ENCODE data around the gene NFKBIE. TPM values are rescaled to one million over a fixed set of nuclear protein-coding genes. Genes with fewer than 3 reads are reported as not detected.

NFKBIE gene
- total and polyA plus RNA-seq, 2 of the 13 experiments (the other 11 are each of a cell fraction or from before 2014, with no cell fraction given), result 6.7 to 14.5 TPM

GRCh38 chr6:44219053-44219814 lies 46.1 kb downstream of the NFKBIE start (continued):
- TF ChIP-seq ATF7 (IDR thresholded peaks at IDR 0.05) (no peak), ATF7 (CRISPR knock-in tag; IDR thresholded peaks at IDR 0.05) (no peak), SMYD3 (CRISPR knock-in tag; IDR thresholded peaks at IDR 0.05) (no peak), PHF20 (CRISPR knock-in tag; IDR thresholded peaks at IDR 0.05) (no peak; the same call in 1 of the 2 replicates), ZBTB43 (CRISPR knock-in tag; conservative IDR thresholded peaks at IDR 0.05) (peak; percentile 49; the same call in 1 of the 2 replicates), CBX5 (CRISPR knock-in tag; IDR thresholded peaks at IDR 0.05; ENCODE audit: borderline replicate concordance) (no peak), ARHGAP35 (CRISPR knock-in tag; IDR thresholded peaks at IDR 0.05; ENCODE audit: borderline replicate concordance) (peak; percentile 92), ZBTB14 (CRISPR knock-in tag; IDR thresholded peaks at IDR 0.05) (no peak), ZNF780A (CRISPR knock-in tag; IDR thresholded peaks at IDR 0.05) (no peak), FLYWCH1 (CRISPR knock-in tag; IDR thresholded peaks at IDR 0.05) (no peak), NFE2 (CRISPR knock-in tag; IDR thresholded peaks at IDR 0.05) (no peak), ZBTB21 (CRISPR knock-in tag; IDR thresholded peaks at IDR 0.05) (no peak), ZNF784 (CRISPR knock-in tag; IDR thresholded peaks at IDR 0.05; ENCODE audit: borderline replicate concordance) (no peak; the same call in 1 of the 2 replicates), ZNF282 (IDR thresholded peaks at IDR 0.05; ENCODE audit: partially characterized antibody) (no peak)
- TF ChIP-seq, protein P1, sequence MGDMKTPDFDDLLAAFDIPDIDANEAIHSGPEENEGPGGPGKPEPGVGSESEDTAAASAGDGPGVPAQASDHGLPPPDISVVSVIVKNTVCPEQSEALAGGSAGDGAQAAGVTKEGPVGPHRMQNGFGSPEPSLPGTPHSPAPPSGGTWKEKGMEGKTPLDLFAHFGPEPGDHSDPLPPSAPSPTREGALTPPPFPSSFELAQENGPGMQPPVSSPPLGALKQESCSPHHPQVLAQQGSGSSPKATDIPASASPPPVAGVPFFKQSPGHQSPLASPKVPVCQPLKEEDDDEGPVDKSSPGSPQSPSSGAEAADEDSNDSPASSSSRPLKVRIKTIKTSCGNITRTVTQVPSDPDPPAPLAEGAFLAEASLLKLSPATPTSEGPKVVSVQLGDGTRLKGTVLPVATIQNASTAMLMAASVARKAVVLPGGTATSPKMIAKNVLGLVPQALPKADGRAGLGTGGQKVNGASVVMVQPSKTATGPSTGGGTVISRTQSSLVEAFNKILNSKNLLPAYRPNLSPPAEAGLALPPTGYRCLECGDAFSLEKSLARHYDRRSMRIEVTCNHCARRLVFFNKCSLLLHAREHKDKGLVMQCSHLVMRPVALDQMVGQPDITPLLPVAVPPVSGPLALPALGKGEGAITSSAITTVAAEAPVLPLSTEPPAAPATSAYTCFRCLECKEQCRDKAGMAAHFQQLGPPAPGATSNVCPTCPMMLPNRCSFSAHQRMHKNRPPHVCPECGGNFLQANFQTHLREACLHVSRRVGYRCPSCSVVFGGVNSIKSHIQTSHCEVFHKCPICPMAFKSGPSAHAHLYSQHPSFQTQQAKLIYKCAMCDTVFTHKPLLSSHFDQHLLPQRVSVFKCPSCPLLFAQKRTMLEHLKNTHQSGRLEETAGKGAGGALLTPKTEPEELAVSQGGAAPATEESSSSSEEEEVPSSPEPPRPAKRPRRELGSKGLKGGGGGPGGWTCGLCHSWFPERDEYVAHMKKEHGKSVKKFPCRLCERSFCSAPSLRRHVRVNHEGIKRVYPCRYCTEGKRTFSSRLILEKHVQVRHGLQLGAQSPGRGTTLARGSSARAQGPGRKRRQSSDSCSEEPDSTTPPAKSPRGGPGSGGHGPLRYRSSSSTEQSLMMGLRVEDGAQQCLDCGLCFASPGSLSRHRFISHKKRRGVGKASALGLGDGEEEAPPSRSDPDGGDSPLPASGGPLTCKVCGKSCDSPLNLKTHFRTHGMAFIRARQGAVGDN (CRISPR knock-in tag; IDR thresholded peaks at IDR 0.05), result peak; percentile 96
- TF ChIP-seq, protein P2, sequence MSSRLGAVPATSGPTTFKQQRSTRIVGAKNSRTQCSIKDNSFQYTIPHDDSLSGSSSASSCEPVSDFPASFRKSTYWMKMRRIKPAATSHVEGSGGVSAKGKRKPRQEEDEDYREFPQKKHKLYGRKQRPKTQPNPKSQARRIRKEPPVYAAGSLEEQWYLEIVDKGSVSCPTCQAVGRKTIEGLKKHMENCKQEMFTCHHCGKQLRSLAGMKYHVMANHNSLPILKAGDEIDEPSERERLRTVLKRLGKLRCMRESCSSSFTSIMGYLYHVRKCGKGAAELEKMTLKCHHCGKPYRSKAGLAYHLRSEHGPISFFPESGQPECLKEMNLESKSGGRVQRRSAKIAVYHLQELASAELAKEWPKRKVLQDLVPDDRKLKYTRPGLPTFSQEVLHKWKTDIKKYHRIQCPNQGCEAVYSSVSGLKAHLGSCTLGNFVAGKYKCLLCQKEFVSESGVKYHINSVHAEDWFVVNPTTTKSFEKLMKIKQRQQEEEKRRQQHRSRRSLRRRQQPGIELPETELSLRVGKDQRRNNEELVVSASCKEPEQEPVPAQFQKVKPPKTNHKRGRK (CRISPR knock-in tag; IDR thresholded peaks at IDR 0.05), result no peak

All from HepG2 (cell line).